Frontal cortex (tissue), 4 donors: Measurements from ENCODE around the gene OR56B4. TPM values are rescaled to one million over a fixed set of nuclear protein-coding genes. Genes with fewer than 3 reads are reported as not detected.
A peak's percentile ranks its signal among the peaks of the same experiment; 100 is the strongest.
"Not testable (repeated sequence)": the region's sequence is repeated elsewhere in the genome, so short reads cannot be mapped to it uniquely, and the experiment has no call there.

ENCODE experiments used
- DNase-seq, 2 donors: peaks; one replicate each; pipeline ENCODE4 v3.0.0; 2012; ENCODE audit warnings: low spot score in 2 of 2
- FAIRE-seq: peaks from 2 replicates; lab custom pipeline; 2012; peaks lifted over from hg19 to GRCh38; lab: Jason Lieb, UNC
- total RNA-seq: library from RNA; depleted of rRNA; stranded (reverse); fragments of >200 nt; gene quantifications from one replicate; pipeline ENCODE4 v1.2.3, GENCODE V29; 2014
- donor health status: control.
- donor health status: control.
- donor health status: control.

OR56B4 gene
- not detected for total RNA-seq

GRCh38 chr11:6107384-6107783 is at the start of gene OR56B4:
TSS of gene OR56B4 (plus strand) at chr11:6107684. CDS start at chr11:6107779, 95 bp downstream.
- DNase-seq, FAIRE-seq: not testable (repeated sequence)

- no peak for DNase-seq
- no peak for FAIRE-seq
These were observed 46.0 kb upstream of the OR56B4 start for GRCh38 chr11:6061475-6061874.

GRCh38 chr11:6062691-6063358 is 44.7 kb upstream of the OR56B4 start:
- FAIRE-seq (no peak), DNase-seq (no peak)

- DNase-seq = peak in 1 of 2 donors; percentile 7
These were observed 40.0 kb upstream of the OR56B4 start for GRCh38 chr11:6067502-6067901.

GRCh38 chr11:6076443-6076842 is 31.0 kb upstream of the OR56B4 start:
- FAIRE-seq, DNase-seq: not testable (repeated sequence)

More at GRCh38 chr11:6067502-6067901, 40.0 kb upstream of the OR56B4 start:
- no peak for FAIRE-seq

- DNase-seq = no peak
- FAIRE-seq = no peak
These were observed 29.8 kb upstream of the OR56B4 start for GRCh38 chr11:6077723-6078122.

GRCh38 chr11:6079463-6079862 is 28.0 kb upstream of the OR56B4 start:
- DNase-seq (no peak), FAIRE-seq (no peak)

- FAIRE-seq (no peak), DNase-seq (no peak)
These were observed 24.4 kb upstream of the OR56B4 start for GRCh38 chr11:6083129-6083528.

- no peak for FAIRE-seq
- no peak for DNase-seq
These were observed 22.9 kb upstream of the OR56B4 start for GRCh38 chr11:6084587-6084986.

- FAIRE-seq (no peak), DNase-seq (no peak)
These were observed 13.3 kb upstream of the OR56B4 start for GRCh38 chr11:6094186-6094585.

GRCh38 chr11:6095798-6096197 is 11.7 kb upstream of the OR56B4 start:
- DNase-seq (no peak), FAIRE-seq (no peak)

- no peak for FAIRE-seq
- no peak for DNase-seq
These were observed 11.1 kb upstream of the OR56B4 start for GRCh38 chr11:6096417-6096816.

- no peak for DNase-seq
These were observed 7.9 kb upstream of the OR56B4 start for GRCh38 chr11:6099577-6099976.

GRCh38 chr11:6110011-6110410 is 2.5 kb downstream of the OR56B4 start:
- DNase-seq = no peak
- FAIRE-seq = no peak

More at GRCh38 chr11:6099577-6099976, 7.9 kb upstream of the OR56B4 start:
- no peak for FAIRE-seq

- FAIRE-seq (no peak), DNase-seq (no peak)
These were observed 4.2 kb downstream of the OR56B4 start for GRCh38 chr11:6111673-6112072.

- FAIRE-seq = no peak
- no peak for DNase-seq
These were observed 9.2 kb downstream of the OR56B4 start for GRCh38 chr11:6116638-6117037.

- no peak for FAIRE-seq
These were observed 16.8 kb downstream of the OR56B4 start for GRCh38 chr11:6124245-6124644.

GRCh38 chr11:6127881-6128280 is 20.4 kb downstream of the OR56B4 start:
- FAIRE-seq = no peak

More at GRCh38 chr11:6124245-6124644, 16.8 kb downstream of the OR56B4 start:
- no peak for DNase-seq

GRCh38 chr11:6129011-6129410 is 21.5 kb downstream of the OR56B4 start:
- DNase-seq (no peak), FAIRE-seq (no peak)

More at GRCh38 chr11:6127881-6128280, 20.4 kb downstream of the OR56B4 start:
- DNase-seq = no peak

GRCh38 chr11:6129635-6130034 is 22.2 kb downstream of the OR56B4 start:
- no peak for DNase-seq
- no peak for FAIRE-seq

GRCh38 chr11:6132431-6132830 is 24.9 kb downstream of the OR56B4 start:
- DNase-seq (no peak), FAIRE-seq (no peak)

- FAIRE-seq = not testable (repeated sequence)
These were observed 28.5 kb downstream of the OR56B4 start for GRCh38 chr11:6135936-6136335.

More at GRCh38 chr11:6135936-6136335, 28.5 kb downstream of the OR56B4 start:
- not testable (repeated sequence) for DNase-seq
